Measurements from ENCODE around the gene CTSA.

The CTSA gene

DNA sequence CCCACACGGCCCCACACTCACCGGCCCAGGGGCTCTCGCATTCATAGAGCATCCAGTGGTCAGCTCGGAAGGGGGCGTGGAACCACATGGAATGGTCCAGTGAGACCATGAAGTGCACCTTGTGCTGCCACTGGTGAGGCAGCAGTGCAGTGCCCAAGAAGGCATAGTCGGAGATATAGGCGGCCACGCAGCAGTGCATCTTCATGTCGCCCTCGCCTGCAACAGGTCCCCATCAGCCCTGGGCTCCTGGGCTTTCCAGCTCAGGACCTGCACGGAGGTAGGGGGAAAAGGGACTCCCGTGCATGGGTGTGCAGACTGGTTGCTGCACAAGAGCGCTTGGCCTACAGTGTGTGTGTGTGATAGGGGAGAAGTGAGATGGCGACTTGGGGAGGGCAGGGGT, 47.6 kb upstream of the CTSA start:
- H3K4me3 ChIP-seq (ENCODE audit: low read length): no peak overlapping the region
- no peak overlapping the region for H3K4me2 ChIP-seq (ENCODE audit: low read length)
- H3K9me2 ChIP-seq (replicated peaks; ENCODE audit: control insufficient read depth, low read length): no peaks in the 10 kb centered on the region
- H3K27me3 ChIP-seq (ENCODE audit: control insufficient read depth, low read length): no peaks in the 10 kb centered on the region
- no peaks in the 10 kb centered on the region for H3K9me3 ChIP-seq (ENCODE audit: control insufficient read depth, insufficient read depth, low read length)
- H3K27ac ChIP-seq (ENCODE audit: low read depth, low read length): no peak overlapping the region
- H3K4me1 ChIP-seq (ENCODE audit: control insufficient read depth, low read length): peaks cover 20% of the 10 kb centered on the region
- H3K79me2 ChIP-seq (ENCODE audit: control insufficient read depth, low read length): no peaks in the 10 kb centered on the region
- no peaks in the 10 kb centered on the region for H4K20me1 ChIP-seq (ENCODE audit: control insufficient read depth, insufficient read depth, low read depth, low read length)
- H3K36me3 ChIP-seq (ENCODE audit: control insufficient read depth, low read length): peaks cover 24% of the 10 kb centered on the region
- H3F3A ChIP-seq (ENCODE audit: control insufficient read depth, insufficient read depth): no peaks in the 10 kb centered on the region
- no peak for TF ChIP-seq EZH2phosphoT487 (IDR thresholded peaks at IDR 0.05; ENCODE audit: borderline replicate concordance, low read length)
- TF ChIP-seq, protein P1, sequence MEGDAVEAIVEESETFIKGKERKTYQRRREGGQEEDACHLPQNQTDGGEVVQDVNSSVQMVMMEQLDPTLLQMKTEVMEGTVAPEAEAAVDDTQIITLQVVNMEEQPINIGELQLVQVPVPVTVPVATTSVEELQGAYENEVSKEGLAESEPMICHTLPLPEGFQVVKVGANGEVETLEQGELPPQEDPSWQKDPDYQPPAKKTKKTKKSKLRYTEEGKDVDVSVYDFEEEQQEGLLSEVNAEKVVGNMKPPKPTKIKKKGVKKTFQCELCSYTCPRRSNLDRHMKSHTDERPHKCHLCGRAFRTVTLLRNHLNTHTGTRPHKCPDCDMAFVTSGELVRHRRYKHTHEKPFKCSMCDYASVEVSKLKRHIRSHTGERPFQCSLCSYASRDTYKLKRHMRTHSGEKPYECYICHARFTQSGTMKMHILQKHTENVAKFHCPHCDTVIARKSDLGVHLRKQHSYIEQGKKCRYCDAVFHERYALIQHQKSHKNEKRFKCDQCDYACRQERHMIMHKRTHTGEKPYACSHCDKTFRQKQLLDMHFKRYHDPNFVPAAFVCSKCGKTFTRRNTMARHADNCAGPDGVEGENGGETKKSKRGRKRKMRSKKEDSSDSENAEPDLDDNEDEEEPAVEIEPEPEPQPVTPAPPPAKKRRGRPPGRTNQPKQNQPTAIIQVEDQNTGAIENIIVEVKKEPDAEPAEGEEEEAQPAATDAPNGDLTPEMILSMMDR (IDR thresholded peaks at IDR 0.05; ENCODE audit: low read depth, low read length, poor library complexity, severe bottlenecking): no peak

DNA sequence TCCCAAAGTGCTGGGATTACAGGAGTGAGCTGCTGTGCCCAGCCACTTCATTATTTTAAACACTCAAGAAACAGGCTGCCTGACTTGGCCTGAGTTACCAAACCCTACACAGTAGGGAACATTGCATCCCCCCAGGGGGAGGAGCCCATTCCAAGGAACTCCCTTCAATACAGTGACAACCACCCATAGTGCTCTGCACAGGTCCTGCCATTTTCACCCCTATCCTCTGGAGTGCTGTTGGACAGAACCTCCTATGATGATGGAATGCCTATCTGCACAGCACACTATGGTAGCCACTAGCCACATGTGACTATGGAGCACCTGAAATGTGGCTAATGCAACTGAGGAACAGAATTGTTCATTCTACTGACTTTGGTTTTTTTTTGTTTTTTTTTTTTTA, 45.7 kb upstream of the CTSA start:
- Histone ChIP-seq H3K9me2 (replicated peaks; ENCODE audit: control insufficient read depth, low read length) (no peaks in the 10 kb centered on the region), H3F3A (ENCODE audit: control insufficient read depth, insufficient read depth) (no peaks in the 10 kb centered on the region), H3K36me3 (ENCODE audit: control insufficient read depth, low read length) (peaks cover 24% of the 10 kb centered on the region), H4K20me1 (ENCODE audit: control insufficient read depth, insufficient read depth, low read depth, low read length) (no peaks in the 10 kb centered on the region), H3K4me1 (ENCODE audit: control insufficient read depth, low read length) (peaks cover 20% of the 10 kb centered on the region), H3K27me3 (ENCODE audit: control insufficient read depth, low read length) (no peaks in the 10 kb centered on the region), H3K4me3 (ENCODE audit: low read length) (no peak overlapping the region), H3K4me2 (ENCODE audit: low read length) (no peak overlapping the region), H3K9me3 (ENCODE audit: control insufficient read depth, insufficient read depth, low read length) (no peaks in the 10 kb centered on the region), H3K27ac (ENCODE audit: low read depth, low read length) (no peak overlapping the region), H3K79me2 (ENCODE audit: control insufficient read depth, low read length) (no peaks in the 10 kb centered on the region)
- no peak for TF ChIP-seq EZH2phosphoT487 (IDR thresholded peaks at IDR 0.05; ENCODE audit: borderline replicate concordance, low read length)
- TF ChIP-seq, protein P1 (IDR thresholded peaks at IDR 0.05; ENCODE audit: low read depth, low read length, poor library complexity, severe bottlenecking): no peak

DNA sequence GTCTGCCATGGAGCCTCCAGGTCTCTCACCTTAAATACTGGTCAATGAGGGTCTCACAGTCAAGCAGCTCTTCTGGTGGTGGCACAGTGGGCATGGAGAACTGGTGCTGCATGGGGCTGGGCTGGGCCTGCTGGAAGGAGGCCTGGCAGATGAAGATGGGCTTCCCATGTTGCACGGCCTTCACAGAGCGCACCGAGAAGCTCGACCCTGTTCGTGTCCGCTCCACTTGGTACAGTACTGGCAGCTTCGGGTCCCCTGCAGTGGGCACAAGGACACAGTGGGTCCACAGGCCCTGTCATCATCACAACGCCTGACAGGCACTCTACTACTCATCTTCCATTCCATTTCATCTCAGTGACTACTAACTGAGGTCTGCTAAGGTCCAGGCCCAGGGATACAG, 42.7 kb upstream of the CTSA start:
- peaks cover 13% of the 10 kb centered on the region for H3K36me3 ChIP-seq (ENCODE audit: control insufficient read depth, low read length)
- no peak overlapping the region for H3K27ac ChIP-seq (ENCODE audit: low read depth, low read length)
- no peaks in the 10 kb centered on the region for H3K27me3 ChIP-seq (ENCODE audit: control insufficient read depth, low read length)
- H3K4me3 ChIP-seq (ENCODE audit: low read length): no peak overlapping the region
- H3K9me2 ChIP-seq (replicated peaks; ENCODE audit: control insufficient read depth, low read length): no peaks in the 10 kb centered on the region
- no peaks in the 10 kb centered on the region; the same call in 1 of the 2 replicates for H3K4me1 ChIP-seq (ENCODE audit: control insufficient read depth, low read length)
- no peaks in the 10 kb centered on the region for H3K79me2 ChIP-seq (ENCODE audit: control insufficient read depth, low read length)
- TF ChIP-seq, protein P1 (IDR thresholded peaks at IDR 0.05; ENCODE audit: low read depth, low read length, poor library complexity, severe bottlenecking): no peak
- TF ChIP-seq EZH2phosphoT487 (IDR thresholded peaks at IDR 0.05; ENCODE audit: borderline replicate concordance, low read length): no peak
- no peaks in the 10 kb centered on the region; the same call in 1 of the 2 replicates for H4K20me1 ChIP-seq (ENCODE audit: control insufficient read depth, insufficient read depth, low read depth, low read length)
- H3K9me3 ChIP-seq (ENCODE audit: control insufficient read depth, insufficient read depth, low read length): no peaks in the 10 kb centered on the region
- no peak overlapping the region for H3K4me2 ChIP-seq (ENCODE audit: low read length)
- no peaks in the 10 kb centered on the region for H3F3A ChIP-seq (ENCODE audit: control insufficient read depth, insufficient read depth)
